ENCODE results near the gene MAG. TPM values are rescaled to one million over a fixed set of nuclear protein-coding genes. Genes with fewer than 3 reads are reported as not detected.

The MAG gene
- total and polyA plus RNA-seq, 10 of the 15 experiments (the other 5 are each of a cell fraction or from before 2014, with no cell fraction given): 0.03 to 0.82 (median 0.17) TPM; not detected in 2

GRCh38 chr19:35346193-35347052 lies 54.5 kb downstream of the MAG start (continued):
- TF ChIP-seq USF1 (IDR thresholded peaks at IDR 0.05; ENCODE audit: borderline replicate concordance, extremely low read length, insufficient read depth, low read depth, low read length): no peak
- TF ChIP-seq SMAD5 (IDR thresholded peaks at IDR 0.05; ENCODE audit: low read depth): no peak
- 0 out of 2 replicates have a peak, but pooled peaks have one; percentile 16 for TF ChIP-seq PKNOX1 (IDR thresholded peaks at IDR 0.05)
- TF ChIP-seq KLF5 (IDR thresholded peaks at IDR 0.05; ENCODE audit: partially characterized antibody): peak; percentile 62
- no peak for TF ChIP-seq CUX1 (IDR thresholded peaks at IDR 0.05; ENCODE audit: insufficient replicate concordance, low read depth, low read length)
- peak; percentile 80 for TF ChIP-seq BCL3 (IDR thresholded peaks at IDR 0.05; ENCODE audit: borderline replicate concordance, insufficient read depth, low read depth, low read length, poor library complexity, severe bottlenecking)
- no peak for TF ChIP-seq FOS (IDR thresholded peaks at IDR 0.05; ENCODE audit: borderline replicate concordance, extremely low read depth, insufficient read length)
- TF ChIP-seq LARP7 (IDR thresholded peaks at IDR 0.05): no peak; the same call in 1 of the 2 replicates
- peak; percentile 8; the same call in 1 of the 2 replicates for TF ChIP-seq ELK1 (IDR thresholded peaks at IDR 0.05; ENCODE audit: low read depth, low read length)
- no peak for TF ChIP-seq NFXL1 (IDR thresholded peaks at IDR 0.05; ENCODE audit: borderline replicate concordance)
- peak; percentile 91 for TF ChIP-seq ZNF687 (IDR thresholded peaks at IDR 0.05)
- peak; percentile 61 for TF ChIP-seq CREM (IDR thresholded peaks at IDR 0.05; ENCODE audit: low read depth)
- peak; percentile 5; the same call in 1 of the 2 replicates for TF ChIP-seq NFIC (IDR thresholded peaks at IDR 0.05; ENCODE audit: low read depth, low read length)

Measured in GM12878 (cell line).